Activated naive CD4-positive, alpha-beta T cell treated with Interleukin-2 at 50 U/mL for 16 hours (primary cell): Measurements from ENCODE around the gene DBI.
"Not testable (repeated sequence)": the region's sequence is repeated elsewhere in the genome, so short reads cannot be mapped to it uniquely, and the experiment has no call there.

ENCODE experiments used
- DNase-seq: peaks from one replicate; pipeline ENCODE4 v3.0.0-alpha.2; 2020

DBI gene

GRCh38 chr2:119366161-119366648 lies 572 bp upstream of the DBI start:
- no peak for DNase-seq

GRCh38 chr2:119367472-119368099 lies 809 bp downstream of the DBI start:
- peak; percentile 55 for DNase-seq

DNA sequence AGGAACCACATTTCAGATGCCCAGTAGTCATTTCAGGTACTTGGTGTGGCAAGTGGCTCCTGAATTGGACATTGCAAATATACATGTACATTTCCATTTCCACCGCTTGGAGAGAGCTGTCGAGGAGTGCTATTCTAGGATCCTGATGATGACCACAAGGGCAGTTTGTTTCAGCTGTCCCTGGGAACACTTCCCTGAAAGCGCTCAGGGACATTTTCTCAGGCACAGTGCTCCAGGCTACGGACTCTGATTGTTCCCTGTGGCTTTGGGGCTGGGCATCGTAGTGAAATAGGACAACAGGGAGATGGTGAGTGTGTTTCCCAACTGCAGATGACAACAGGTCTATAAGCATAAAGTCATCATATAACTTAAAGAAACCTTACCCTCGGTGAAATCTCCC lies 3.1 kb downstream of the DBI start:
- DNase-seq = no peak

- DNase-seq = no peak
Observed at GRCh38 chr2:119371111-119371510, 4.3 kb downstream of the DBI start.

DNA sequence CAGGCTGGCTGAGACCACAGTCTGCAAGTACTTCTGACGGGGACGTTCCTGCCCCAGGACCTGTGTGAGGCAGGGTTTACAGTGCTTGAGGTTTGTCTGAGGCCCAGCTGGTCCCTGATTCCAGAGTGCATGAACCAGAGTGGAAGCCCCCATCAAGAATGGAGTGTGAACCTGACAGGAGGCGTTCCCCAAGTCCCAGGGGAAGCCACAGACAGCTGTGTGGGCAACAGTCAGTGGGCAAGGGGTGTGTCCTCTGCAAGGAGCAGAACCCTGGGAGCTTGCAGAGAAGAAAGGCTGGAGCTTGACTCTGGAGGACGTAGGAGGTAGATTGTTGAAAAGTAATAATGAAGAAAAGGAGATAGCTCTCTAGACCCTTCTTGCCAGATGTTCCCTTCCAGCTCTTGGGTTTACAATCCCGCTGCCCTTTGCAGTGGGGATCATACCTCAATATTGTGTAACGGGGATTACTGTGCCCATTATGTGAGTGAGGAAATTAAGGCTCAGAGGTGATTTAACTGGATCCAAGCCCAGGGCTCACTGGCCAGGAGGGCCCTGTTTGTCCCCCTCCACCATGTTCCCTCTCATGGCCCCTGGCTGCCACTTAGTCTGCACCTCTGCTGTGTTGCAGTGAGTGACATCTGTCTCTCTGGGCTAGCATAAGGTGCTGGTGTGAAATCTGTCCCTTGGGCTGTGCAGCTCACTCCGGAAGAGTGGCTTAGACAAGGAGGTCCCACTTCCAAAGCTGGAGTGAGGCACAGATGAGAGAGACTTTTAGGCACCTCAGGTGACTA lies 6.2 kb downstream of the DBI start:
- no peak for DNase-seq

DNA sequence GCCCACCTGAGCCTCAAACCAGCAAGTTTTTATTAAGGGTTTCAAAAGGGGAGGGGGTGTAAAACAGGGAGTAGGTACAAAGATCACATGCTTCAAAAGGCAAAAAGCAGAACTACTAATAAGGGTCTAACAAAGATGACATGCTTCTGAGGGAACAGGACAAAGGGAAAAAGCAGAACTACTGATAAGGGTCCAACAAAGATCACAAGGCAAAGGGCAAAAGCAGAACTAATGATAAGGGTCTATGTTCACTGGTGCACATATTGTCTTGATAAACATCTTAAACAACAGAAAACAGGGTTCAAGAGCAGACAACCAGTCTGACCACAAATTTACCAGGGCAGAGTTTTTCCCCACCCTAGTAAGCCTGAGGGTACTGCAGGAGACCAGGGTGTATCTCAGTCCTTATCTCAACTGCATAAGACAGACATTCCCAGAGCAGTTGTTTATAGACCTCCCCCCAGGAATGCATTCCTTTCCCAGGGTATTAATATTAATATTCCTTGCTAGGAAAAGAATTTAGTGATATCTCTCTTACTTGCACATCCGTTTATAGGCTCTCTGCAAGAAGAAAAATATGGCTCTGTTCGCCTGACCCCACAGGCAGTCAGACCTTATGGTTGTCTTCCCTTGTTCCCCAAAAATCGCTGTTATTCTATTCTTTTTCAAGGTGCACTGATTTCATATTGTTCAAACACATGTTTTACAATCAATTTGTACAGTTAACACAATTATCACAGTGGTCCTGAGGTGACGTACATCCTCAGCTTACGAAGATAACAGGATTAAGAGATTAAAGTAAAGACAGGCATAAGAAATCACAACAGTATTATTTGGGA lies 7.3 kb downstream of the DBI start:
- not testable (repeated sequence) for DNase-seq

GRCh38 chr2:119376406-119376805 lies 9.6 kb downstream of the DBI start:
- not testable (repeated sequence) for DNase-seq

DNA sequence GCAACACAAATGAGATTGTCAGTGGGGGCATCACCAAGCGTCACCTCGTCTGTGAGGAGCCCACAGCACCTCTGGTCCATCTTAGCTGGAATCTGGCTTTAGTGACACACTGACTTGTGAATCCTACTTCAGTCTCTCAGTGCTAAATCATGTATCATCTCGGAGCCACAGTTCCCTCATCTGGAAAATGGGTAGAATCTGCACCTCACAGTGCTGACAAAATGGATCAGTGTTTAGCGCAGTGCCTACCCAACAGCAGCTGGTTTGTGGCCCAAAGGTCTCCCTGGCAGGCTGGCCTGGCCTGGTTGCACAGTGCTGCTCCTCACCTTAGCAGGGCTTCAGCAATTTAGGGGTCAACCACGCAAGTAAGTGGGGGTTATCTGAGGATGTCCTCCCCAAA lies 10.0 kb downstream of the DBI start:
- no peak for DNase-seq

DNA sequence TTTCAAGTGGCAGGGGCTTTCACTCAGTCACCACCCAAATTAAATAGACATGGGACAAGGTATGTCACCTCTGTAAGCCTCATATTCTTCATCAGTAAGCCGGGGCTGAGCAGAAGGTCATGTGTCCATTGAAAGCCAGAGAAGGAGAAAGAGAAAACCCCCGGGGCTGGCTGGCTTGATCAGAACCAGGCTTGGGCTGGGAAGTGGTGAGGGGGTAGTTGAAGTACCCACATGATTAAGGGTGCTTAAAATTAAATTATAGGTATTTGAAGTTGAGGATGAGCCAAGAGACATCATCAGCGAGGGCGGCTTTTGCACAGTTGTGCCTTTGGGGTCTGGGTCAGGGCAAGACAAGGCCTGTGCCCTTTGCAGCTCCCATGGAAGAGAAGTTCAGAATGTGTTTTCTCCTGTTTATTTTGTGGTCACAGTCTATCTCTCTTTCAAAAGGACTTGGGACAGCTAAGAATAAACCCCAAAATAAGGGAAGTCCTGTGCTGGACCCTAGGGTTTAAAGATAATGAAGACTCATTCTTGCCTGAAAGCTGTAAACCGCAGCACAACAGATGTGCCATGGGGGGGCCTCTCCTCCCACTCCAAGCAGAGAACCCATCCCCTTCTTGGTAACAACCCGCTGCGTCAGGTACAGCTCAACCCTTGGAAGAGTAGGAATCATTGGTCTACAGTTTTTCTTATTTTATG lies 10.7 kb downstream of the DBI start:
- DNase-seq = no peak

DNA sequence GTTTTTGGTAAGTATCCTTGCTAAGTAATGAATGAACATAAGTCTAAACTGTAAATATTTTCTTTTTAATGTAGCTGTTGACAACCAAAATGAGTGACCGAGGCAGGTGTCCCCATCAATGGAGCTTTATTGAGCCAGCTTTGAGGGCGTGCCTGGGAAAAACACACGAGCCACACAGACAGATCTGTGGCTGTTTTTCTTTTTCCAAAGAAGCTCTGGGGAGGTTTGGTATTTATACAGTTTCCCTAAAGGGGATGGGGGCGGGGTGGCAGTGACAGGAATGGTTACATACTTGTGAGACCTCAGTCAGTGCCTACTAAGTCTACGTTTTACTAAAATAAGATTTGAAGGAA lies 11.2 kb downstream of the DBI start:
- DNase-seq = no peak

DNA sequence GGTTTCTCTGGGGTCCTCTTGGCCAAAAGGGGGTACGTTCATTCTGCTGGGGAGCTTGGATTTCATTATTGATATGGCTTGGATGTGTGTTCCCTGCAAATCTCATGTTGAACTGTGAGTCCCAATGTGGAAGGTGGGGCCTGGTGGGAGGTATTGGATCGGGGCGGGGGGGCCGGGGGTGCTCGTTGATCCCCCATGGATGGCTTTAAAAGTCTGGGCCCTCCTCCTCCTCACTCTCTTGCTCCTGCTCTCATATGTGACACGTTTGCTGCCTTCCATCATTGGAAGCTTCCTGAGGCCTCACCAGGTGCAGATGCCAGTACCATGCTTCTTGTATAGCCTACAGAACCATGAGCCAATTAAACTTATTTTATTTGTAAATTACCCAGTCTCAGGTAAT lies 11.8 kb downstream of the DBI start:
- DNase-seq = no peak

DNA sequence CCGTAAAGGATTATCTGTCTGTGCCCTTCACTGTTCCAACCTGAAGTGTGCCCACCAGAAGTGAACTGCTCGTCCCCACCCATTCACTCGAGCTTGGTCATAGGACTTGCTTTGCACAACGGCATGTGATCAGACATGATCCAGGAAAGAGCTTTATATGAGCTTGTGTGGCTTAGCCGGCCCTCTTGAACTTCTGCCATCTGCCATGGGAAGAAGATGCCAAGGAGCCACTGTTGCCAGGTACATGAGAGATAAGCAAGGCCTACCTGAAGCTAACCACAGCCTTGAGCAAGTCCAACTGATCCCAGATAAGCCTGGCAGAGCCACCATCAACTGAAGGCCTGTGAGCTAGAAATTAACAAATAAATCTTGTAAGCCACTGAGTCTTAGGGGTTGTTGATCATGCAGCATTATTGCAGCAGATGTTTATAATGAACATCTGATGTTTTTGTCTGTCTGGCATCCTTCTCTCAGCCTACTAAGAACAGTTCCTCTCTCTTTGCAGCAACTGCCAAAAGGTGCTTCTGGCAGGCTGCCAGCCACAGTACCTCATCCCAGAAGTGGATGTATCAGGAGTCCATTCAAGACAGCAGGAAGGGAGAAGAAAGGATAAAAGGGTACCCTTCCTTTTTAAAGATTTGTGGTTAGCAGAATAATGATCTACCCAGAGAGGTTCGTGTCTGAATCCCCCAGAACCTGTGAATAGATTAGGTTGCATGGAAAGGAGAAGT lies 16.8 kb downstream of the DBI start:
- DNase-seq = no peak

- DNase-seq = no peak
Observed at GRCh38 chr2:119384971-119385370, 18.2 kb downstream of the DBI start.

DNA sequence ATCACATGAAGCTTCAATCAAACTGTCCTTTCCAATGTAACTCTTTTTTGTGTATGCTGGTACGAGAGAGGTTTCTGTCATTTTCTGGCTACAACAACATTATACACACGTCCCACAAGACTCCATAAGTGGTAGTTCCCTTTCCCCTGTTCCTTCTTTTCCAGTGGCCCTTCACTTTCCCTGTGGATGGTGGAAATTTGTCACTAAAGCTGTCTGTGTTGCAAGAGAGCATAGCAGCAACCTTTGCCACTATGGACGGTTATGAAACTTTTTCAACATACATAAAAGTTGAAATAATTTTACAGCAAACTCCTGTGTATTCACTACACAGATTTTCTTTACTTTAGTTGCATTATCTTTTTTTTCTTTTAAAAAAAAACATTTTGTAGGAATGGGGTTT lies 18.7 kb downstream of the DBI start:
- no peak for DNase-seq

DNA sequence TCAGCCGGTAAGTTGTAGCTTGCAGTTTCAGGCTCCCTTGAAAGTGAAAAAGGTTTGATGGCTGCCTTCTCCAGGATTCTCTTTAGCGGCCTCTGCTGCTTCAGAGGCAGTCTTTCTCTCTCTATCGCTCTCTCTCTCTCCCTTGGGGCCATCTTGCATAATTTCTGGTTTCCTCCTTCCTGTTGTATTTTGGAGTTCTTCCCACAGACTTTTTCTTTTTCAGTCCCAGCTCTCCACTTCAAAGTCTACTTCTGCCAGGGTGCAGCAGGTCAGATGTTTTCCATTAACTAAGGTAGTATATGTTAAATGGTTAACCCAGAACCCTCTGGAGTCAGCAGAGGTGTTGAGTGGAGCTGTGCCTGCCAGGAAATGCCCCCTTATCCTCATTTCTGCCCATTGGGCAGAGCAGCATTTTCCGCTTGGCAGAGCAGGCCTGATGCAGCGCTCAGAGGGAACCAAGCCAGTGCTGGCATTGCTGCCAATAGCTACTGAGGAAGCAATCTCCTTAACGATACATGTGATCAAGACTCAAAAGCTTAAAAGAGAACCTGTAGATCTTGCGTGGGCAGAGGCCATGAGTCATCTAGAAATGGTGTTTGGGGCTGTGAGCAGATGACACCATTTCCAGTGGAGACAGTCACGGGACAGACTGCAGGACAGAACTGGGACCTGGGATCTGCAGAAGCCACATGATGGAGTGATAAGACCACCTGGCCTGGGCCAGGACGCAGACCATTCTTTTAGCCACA lies 20.8 kb downstream of the DBI start:
- peak; percentile 44 for DNase-seq

GRCh38 chr2:119389615-119390306 lies 23.0 kb downstream of the DBI start:
- no peak for DNase-seq

GRCh38 chr2:119393971-119394748 lies 27.4 kb downstream of the DBI start:
- no peak for DNase-seq

GRCh38 chr2:119397196-119397595 lies 30.4 kb downstream of the DBI start:
- no peak for DNase-seq

- no peak for DNase-seq
Observed at GRCh38 chr2:119402106-119402505, 35.3 kb downstream of the DBI start.
